Uterus (tissue), 4 donors: ENCODE results near the gene RPGRIP1L. TPM values are rescaled to one million over a fixed set of nuclear protein-coding genes. Genes with fewer than 3 reads are reported as not detected.

Source experiments
- DNase-seq, 2 donors: peaks; one replicate each; pipeline ENCODE4 v3.0.0-alpha.2; 2019 to 2020
- H3K27ac ChIP-seq, 2 donors: fragments of 200-600 bp; sonication (generic); 1 replicate in 1 of 2; 2 replicates in 1 of 2; pipeline ENCODE4 v1.5.1; 2016 to 2018
- H3K27me3 ChIP-seq, 2 donors: fragments of 200-600 bp; sonication (generic); one replicate each; pipeline ENCODE4 v1.5.1; 2018 to 2019; ENCODE audit warnings: control low read depth in 1 of 2
- H3K36me3 ChIP-seq, 2 donors: fragments of 200-600 bp; sonication (generic); one replicate each; pipeline ENCODE4 v1.5.1; 2019; ENCODE audit warnings: control low read depth in 1 of 2
- H3K4me1 ChIP-seq, 2 donors: fragments of 200-600 bp; sonication (generic); one replicate each; pipeline ENCODE4 v1.5.1; 2018 to 2019; ENCODE audit warnings: control low read depth in 1 of 2
- H3K4me3 ChIP-seq, 2 donors: fragments of 200-600 bp; sonication (generic); 1 replicate in 1 of 2; 2 replicates in 1 of 2; pipeline ENCODE4 v1.5.1; 2018 to 2019; ENCODE audit warnings: mild to moderate bottlenecking in 1 of 2
- H3K9me3 ChIP-seq, 2 donors: fragments of 200-600 bp; sonication (generic); one replicate each; pipeline ENCODE4 v1.5.1; 2019; ENCODE audit warnings: control low read depth in 1 of 2
- POLR2A ChIP-seq, 2 donors: fragments of 450-650 bp; IDR thresholded peaks; one replicate each; pipeline ENCODE4 v1.6.1; 2016; ENCODE audit warnings: antibody characterized with exemption in 2 of 2, mild to moderate bottlenecking in 1 of 2, moderate library complexity in 1 of 2
- intact Hi-C: fragments of 100-400 bp; cut with DNase I; formaldehyde crosslinking; loops from one replicate; pipeline ENCODE4 v1.15.1; 2023; ENCODE audit warnings: low total_unique reads
- total RNA-seq, 4 donors: library from RNA; depleted of rRNA in 3 of 4; stranded (reverse); fragments of >200 nt in 3 of 4; gene quantifications; one replicate each; pipeline versions ENCODE4 v1.1.0 to v1.2.4, GENCODE V29; 2014 to 2023
- TF ChIP-seq, protein P1 (sequence below), 4 experiments: fragments of 200-600 bp in 2 of 4; fragments of 450-650 bp in 2 of 4; sonication (generic) in 2 of 4; IDR thresholded peaks; one replicate each; pipeline ENCODE4 v1.5.1; 2016 to 2019; ENCODE audit warnings: antibody characterized with exemption in 4 of 4, mild to moderate bottlenecking in 2 of 4, moderate library complexity in 1 of 4
- donor health status: DM: yes; HTN: yes; CAD: no.

The RPGRIP1L gene
- total RNA-seq, 4 donors from 2014 or later: 1.2 to 35.3 (median 6.2) TPM

- Histone ChIP-seq H3K4me3 (no peak overlapping the region), H3K36me3 (no peaks in the 10 kb centered on the region), H3K4me1 (peaks cover 0 to 7% of the 10 kb centered on the region in 2 donors), H3K27me3 (no peaks in the 10 kb centered on the region), H3K27ac (no peak overlapping the region), H3K9me3 (no peaks in the 10 kb centered on the region)
- no peak for TF ChIP-seq POLR2A (IDR thresholded peaks at IDR 0.05)
- TF ChIP-seq, protein P1, sequence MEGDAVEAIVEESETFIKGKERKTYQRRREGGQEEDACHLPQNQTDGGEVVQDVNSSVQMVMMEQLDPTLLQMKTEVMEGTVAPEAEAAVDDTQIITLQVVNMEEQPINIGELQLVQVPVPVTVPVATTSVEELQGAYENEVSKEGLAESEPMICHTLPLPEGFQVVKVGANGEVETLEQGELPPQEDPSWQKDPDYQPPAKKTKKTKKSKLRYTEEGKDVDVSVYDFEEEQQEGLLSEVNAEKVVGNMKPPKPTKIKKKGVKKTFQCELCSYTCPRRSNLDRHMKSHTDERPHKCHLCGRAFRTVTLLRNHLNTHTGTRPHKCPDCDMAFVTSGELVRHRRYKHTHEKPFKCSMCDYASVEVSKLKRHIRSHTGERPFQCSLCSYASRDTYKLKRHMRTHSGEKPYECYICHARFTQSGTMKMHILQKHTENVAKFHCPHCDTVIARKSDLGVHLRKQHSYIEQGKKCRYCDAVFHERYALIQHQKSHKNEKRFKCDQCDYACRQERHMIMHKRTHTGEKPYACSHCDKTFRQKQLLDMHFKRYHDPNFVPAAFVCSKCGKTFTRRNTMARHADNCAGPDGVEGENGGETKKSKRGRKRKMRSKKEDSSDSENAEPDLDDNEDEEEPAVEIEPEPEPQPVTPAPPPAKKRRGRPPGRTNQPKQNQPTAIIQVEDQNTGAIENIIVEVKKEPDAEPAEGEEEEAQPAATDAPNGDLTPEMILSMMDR (IDR thresholded peaks at IDR 0.05): no peak
- intact Hi-C loops: no loop called here
- no peak for DNase-seq
Observed at GRCh38 chr16:53601961-53602360, 101.7 kb downstream of the RPGRIP1L start.

DNA sequence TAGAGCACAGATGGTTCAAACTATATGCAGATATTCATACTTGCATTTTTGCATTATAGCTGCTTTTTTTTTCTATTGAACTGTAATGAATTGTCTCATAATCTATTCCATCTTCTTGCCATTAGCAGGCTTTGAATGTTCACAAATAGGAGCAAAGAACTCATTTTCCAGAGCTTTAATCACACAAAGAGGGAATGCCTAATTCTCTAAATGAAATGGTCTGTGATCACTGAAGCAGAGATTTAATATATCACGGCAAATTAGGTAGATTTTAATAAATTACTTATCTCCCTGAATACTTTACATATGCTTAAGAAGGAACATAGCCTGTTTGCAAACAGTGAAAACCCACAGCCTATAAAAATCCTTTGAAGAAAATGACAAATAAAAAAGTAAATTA is 103.0 kb downstream of the RPGRIP1L start:
- TF ChIP-seq POLR2A (IDR thresholded peaks at IDR 0.05): no peak
- TF ChIP-seq, protein P1 (IDR thresholded peaks at IDR 0.05): no peak
- H3K27me3 ChIP-seq: no peaks in the 10 kb centered on the region
- no peak for DNase-seq
- H3K36me3 ChIP-seq: no peaks in the 10 kb centered on the region
- H3K27ac ChIP-seq: no peak overlapping the region
- H3K4me1 ChIP-seq: peaks cover 0 to 7% of the 10 kb centered on the region in 2 donors
- intact Hi-C loops: no loop called here
- peaks cover 0 to 3% of the 10 kb centered on the region in 2 donors for H3K9me3 ChIP-seq
- no peak overlapping the region for H3K4me3 ChIP-seq

GRCh38 chr16:53600126-53600525 is 103.5 kb downstream of the RPGRIP1L start:
- H3K36me3 ChIP-seq: no peaks in the 10 kb centered on the region
- intact Hi-C loops: no loop called here
- no peak overlapping the region for H3K4me3 ChIP-seq
- no peak for DNase-seq
- H3K27ac ChIP-seq: no peak overlapping the region
- no peaks in the 10 kb centered on the region for H3K27me3 ChIP-seq
- peaks cover 0 to 5% of the 10 kb centered on the region in 2 donors for H3K9me3 ChIP-seq
- TF ChIP-seq, protein P1 (IDR thresholded peaks at IDR 0.05): no peak
- no peak for TF ChIP-seq POLR2A (IDR thresholded peaks at IDR 0.05)
- peaks cover 0 to 7% of the 10 kb centered on the region in 2 donors for H3K4me1 ChIP-seq

DNA sequence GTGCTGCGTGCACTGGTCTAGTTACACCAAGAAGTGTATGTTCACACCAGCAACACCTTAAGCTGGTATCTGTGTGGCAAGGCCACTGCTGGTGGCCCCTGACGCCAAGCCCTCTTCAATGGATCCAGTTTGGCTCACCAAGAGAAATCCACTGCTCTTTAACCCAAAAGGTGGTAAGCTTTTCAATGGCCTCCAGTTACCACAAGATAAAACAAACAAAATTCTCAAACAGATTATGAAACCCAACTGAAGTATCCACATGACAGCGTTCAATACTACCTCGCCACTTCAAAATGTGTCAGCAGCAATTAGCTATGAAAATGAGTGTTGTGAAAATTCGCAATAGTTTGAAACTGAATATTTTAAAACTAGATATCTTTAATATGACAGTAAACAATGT is 104.1 kb downstream of the RPGRIP1L start:
- Histone ChIP-seq H3K36me3 (no peaks in the 10 kb centered on the region), H3K4me3 (no peak overlapping the region), H3K27ac (no peak overlapping the region), H3K27me3 (no peaks in the 10 kb centered on the region), H3K4me1 (peaks cover 0 to 7% of the 10 kb centered on the region in 2 donors), H3K9me3 (peaks cover 0 to 8% of the 10 kb centered on the region in 2 donors)
- intact Hi-C loops: no loop called here
- no peak for DNase-seq
- TF ChIP-seq, protein P1 (IDR thresholded peaks at IDR 0.05): no peak
- TF ChIP-seq POLR2A (IDR thresholded peaks at IDR 0.05): no peak

- TF ChIP-seq POLR2A (IDR thresholded peaks at IDR 0.05): no peak
- TF ChIP-seq, protein P1 (IDR thresholded peaks at IDR 0.05): no peak
- Histone ChIP-seq H3K36me3 (no peaks in the 10 kb centered on the region), H3K4me3 (no peak overlapping the region), H3K4me1 (peaks cover 0 to 7% of the 10 kb centered on the region in 2 donors), H3K27me3 (no peaks in the 10 kb centered on the region), H3K27ac (no peak overlapping the region), H3K9me3 (peaks cover 0 to 10% of the 10 kb centered on the region in 2 donors)
- intact Hi-C loops: no loop called here
- DNase-seq: no peak
Observed at GRCh38 chr16:53598511-53599275, 105.0 kb downstream of the RPGRIP1L start.
